Tibial nerve (tissue), 4 donors: ENCODE results near the gene CFAP43.

ENCODE experiments used
- EP300 ChIP-seq, 2 donors: sonication (generic); formaldehyde crosslinking; IDR thresholded peaks; one replicate each; pipeline ENCODE4 v1.6.1; 2017; ENCODE audit warnings: antibody characterized with exemption in 2 of 2, mild to moderate bottlenecking in 1 of 2
- POLR2A ChIP-seq, 2 donors: fragments of 450-650 bp; IDR thresholded peaks; one replicate each; pipeline ENCODE4 v1.6.1; 2017; ENCODE audit warnings: antibody characterized with exemption in 2 of 2, mild to moderate bottlenecking in 2 of 2, moderate library complexity in 2 of 2
- TF ChIP-seq, protein P1 (sequence below), 5 experiments: fragments of 200-600 bp in 3 of 5; fragments of 450-650 bp in 2 of 5; sonication (generic) in 3 of 5; IDR thresholded peaks; one replicate each; pipeline ENCODE4 v1.5.1; 2016 to 2019; ENCODE audit warnings: antibody characterized with exemption in 5 of 5, mild to moderate bottlenecking in 3 of 5, moderate library complexity in 2 of 5

DNA sequence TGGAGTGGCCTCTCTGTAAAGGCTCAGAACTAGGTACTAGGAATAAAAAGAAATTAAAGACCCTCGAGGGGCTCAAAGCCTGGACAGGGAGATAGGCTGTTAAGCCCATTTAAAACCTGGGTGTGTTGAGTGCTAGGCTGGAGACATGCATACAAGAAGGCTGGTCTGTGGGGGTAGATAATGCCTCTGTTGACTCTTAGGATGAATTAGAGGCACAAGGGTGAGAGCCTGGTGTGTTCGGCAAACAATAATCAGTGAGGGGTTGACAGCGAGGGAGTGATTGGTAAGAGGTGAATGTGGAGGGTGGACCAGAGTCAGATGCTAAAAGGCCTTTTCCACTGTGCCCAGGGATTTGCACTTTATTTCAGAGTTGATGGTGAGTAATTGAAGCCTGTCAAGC, 49.5 kb upstream of the CFAP43 start:
- TF ChIP-seq, protein P1, sequence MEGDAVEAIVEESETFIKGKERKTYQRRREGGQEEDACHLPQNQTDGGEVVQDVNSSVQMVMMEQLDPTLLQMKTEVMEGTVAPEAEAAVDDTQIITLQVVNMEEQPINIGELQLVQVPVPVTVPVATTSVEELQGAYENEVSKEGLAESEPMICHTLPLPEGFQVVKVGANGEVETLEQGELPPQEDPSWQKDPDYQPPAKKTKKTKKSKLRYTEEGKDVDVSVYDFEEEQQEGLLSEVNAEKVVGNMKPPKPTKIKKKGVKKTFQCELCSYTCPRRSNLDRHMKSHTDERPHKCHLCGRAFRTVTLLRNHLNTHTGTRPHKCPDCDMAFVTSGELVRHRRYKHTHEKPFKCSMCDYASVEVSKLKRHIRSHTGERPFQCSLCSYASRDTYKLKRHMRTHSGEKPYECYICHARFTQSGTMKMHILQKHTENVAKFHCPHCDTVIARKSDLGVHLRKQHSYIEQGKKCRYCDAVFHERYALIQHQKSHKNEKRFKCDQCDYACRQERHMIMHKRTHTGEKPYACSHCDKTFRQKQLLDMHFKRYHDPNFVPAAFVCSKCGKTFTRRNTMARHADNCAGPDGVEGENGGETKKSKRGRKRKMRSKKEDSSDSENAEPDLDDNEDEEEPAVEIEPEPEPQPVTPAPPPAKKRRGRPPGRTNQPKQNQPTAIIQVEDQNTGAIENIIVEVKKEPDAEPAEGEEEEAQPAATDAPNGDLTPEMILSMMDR (IDR thresholded peaks at IDR 0.05) = no peak
- TF ChIP-seq POLR2A (IDR thresholded peaks at IDR 0.05) = no peak
- TF ChIP-seq EP300 (IDR thresholded peaks at IDR 0.05) = no peak
